ENCODE results near the gene PIH1D1.
A peak's percentile ranks its signal among the peaks of the same experiment; 100 is the strongest.

Gene PIH1D1

DNA sequence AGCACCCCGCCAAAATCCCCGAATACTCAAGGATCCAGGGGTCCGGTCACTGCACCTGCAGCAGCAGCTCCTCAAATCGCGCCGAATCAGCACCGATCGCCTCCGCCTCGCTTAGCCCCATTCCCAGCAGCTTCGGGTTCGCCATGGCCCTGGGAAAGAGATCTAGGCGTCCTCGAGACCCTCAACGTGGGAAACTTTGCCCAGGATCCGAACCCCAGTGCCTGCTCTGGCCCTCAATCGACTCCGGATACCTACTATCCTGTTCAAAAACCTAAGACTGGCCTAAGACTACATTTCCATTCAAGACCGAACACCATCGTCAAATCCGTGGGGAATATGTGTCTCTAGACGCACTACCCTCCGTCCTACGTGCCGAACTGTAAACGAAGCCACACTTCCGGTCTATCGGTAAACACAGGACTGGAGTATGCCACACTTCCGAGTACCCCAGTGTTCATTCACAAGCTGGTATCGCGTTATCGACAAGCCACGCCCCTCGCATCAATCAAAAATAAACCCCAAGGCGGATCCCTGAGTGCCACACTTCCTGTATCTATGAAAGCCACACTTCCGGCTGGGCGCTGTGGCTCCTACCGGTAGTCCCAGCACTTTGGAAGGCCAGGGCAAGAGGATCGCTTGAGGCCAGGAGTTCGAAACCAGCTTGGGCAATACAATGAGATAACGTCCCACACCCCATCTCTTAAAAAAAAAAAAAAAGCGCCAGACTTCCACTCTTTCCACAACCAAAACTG is at the start of gene PIH1D1:
TSS of gene PIH1D1 (minus strand) at position 385 of the 752 bp plus-strand sequence. CDS start at position 145, 240 bp downstream.
- peak; percentile 97 to 99 (median 99) for DNase-seq

DNA sequence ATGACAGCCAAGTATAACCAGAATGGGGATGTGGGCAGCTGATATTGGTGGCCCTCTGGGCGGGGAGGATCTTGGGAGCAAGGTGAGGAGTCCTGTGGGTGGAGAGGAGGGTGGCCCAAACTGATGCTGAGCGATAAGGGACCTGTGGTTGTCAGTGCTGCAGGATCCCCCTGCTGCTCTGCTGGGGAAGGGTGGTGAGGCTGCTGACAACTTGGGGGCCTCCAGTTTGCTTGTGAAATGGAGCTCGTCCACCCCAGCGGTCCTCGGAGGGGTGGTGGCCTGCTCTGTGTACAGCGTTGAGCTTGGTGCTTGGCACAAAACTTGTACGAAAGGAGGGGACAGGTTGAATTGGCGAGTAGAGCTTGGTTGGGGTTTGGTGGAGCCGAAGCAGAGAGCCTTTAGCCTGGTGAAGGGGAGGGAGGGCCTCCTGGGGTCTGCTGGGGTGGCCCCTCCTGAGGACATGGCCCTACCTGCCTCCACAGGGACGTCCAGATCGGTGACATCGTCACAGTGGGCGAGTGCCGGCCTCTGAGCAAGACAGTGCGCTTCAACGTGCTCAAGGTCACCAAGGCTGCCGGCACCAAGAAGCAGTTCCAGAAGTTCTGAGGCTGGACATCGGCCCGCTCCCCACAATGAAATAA is 47.5 kb upstream of the PIH1D1 start:
- DNase-seq = peak in 1 of 3 experiments; percentile 10

DNA sequence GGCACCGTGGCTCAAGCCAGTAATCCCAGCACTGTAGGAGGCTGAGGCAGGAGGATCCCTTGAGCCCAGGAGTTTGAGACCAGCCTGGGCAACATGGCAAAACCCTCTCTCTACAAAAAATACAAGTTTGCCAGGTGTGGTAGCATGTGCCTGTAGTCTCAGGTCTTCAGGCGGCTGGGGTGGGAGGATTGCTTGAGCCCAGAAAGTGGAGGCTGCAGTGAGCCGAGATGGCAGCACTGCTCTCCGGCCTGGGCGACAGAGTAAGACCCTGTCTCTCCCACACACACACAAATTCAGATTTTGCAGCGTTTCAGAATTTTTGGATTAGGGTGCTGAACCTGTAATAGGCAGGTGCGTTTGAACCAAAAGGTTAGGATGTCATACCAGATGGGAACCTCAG is 46.9 kb upstream of the PIH1D1 start:
- DNase-seq = no peak

DNA sequence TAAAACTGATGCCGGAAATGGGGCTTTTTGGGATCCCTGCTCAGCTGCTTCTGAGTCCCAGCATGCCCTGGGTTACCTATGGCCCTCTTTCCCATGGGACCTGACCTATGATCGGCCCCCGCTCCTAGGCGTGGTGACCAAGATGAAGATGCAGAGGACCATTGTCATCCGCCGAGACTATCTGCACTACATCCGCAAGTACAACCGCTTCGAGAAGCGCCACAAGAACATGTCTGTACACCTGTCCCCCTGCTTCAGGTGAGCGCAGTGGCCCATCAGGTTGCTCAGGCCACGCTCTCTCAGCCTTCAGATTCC is 46.1 kb upstream of the PIH1D1 start:
- peak in 1 of 3 experiments; percentile 29 for DNase-seq

DNA sequence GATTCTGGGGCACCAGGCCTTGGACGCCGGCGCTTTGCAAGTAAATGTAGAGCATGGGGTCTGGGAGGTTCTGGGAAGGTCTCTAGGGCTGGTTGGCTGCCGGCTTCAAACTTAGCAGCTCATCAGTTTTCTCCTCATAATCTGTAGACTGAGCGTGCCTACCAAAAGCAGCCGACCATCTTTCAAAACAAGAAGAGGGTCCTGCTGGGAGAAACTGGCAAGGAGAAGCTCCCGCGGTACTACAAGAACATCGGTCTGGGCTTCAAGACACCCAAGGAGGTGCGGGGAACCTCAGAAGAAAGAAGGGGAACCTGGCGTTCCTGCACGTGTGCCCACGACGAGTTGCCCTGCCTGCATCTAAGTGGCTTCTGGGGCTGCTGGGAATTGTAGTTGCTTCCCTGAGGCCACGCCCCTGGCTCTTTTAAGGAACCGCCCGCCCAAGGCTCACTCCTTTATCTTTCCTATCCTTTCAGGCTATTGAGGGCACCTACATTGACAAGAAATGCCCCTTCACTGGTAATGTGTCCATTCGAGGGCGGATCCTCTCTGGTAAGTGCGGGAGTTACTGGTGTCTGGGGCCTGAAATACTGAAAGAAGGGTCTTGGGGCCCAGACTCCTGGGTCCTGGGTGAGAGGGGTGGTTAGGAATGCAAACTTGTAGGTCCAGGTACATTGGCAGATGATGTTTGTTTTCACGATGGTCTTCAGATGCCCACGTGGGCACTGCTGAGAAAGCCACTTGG is 45.6 kb upstream of the PIH1D1 start:
- peak in 1 of 3 experiments; percentile 56 for DNase-seq

DNA sequence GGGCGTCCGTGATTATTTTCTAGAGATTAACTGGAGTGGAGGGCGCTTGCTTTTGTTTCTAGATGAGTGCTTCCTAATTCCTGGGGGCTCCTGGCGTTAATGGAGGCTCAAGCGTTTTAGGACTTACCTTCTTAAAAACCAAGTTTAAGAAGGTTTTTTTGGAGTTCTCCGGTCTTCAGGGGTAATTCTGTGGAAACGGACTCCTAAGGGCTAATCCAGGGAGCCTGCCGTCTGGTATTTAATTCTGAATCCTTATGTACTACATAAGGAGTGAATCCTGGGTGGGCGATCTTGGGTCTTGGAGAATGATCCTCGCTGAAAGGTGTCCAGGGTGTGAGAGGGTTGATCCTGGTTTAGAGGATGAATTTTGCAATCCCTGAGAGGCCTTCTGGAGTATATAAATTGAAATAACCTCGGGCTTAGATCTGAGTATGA is 45.0 kb upstream of the PIH1D1 start:
- DNase-seq = no peak

DNA sequence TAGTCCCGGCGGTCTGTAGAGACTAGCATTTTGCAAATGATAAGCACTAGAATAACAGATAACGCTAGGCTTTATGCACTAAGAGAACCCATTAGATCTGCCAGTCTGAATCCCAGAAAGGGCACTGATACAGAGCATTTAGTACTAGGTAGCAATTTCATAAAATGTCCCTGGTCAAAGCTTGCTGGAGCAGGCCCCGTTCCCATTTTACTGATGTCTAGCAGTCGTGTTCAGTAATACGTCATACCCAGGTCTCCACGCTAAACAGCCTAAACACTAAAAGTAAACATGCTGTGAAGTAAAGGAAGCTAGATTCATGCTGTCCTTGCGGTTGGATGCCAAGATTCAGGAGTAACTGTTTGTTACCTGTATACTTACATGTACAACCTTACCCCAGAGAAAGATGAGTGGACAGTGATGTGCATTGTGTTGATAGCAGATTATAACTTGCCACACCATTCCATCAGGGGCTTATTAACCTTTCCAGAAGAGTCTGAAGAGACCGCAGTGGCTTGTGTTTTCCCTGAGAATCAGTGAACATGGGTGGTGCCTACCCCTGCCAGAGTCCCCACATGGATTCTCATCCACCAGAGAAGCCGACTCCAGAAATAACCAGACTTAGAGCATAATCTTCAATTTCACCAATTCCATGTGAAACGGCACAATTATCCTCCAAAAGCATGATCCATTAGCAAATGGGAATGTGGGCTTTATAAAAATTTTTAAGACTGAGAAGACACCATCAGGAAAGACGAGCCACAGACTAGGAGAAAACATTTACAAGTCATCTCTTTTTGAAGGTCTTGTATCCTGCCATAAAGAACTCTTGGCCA is 41.2 kb upstream of the PIH1D1 start:
- peak in 1 of 3 experiments; percentile 33 for DNase-seq

DNA sequence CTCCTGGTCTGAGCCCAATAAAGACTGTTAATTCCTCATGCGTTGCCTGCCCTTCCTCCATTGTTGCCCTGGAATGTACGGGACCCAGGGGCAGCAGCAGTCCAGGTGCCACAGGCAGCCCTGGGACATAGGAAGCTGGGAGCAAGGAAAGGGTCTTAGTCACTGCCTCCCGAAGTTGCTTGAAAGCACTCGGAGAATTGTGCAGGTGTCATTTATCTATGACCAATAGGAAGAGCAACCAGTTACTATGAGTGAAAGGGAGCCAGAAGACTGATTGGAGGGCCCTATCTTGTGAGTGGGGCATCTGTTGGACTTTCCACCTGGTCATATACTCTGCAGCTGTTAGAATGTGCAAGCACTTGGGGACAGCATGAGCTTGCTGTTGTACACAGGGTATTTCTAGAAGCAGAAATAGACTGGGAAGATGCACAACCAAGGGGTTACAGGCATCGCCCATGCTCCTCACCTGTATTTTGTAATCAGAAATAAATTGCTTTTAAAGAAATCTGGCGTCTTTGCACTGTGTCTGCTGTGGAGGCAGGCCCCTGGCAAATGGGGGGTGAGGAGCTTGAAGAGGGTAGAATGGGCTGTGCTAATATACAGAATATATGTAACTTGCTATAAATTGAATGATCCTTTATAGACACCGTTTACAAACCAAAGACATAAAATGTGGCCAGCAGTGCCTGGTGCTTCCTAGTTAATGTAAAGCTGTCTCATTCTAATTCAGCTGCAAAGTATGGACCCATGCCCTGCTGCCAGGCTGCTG is 40.4 kb upstream of the PIH1D1 start:
- DNase-seq = peak in 1 of 3 experiments; percentile 29

DNA sequence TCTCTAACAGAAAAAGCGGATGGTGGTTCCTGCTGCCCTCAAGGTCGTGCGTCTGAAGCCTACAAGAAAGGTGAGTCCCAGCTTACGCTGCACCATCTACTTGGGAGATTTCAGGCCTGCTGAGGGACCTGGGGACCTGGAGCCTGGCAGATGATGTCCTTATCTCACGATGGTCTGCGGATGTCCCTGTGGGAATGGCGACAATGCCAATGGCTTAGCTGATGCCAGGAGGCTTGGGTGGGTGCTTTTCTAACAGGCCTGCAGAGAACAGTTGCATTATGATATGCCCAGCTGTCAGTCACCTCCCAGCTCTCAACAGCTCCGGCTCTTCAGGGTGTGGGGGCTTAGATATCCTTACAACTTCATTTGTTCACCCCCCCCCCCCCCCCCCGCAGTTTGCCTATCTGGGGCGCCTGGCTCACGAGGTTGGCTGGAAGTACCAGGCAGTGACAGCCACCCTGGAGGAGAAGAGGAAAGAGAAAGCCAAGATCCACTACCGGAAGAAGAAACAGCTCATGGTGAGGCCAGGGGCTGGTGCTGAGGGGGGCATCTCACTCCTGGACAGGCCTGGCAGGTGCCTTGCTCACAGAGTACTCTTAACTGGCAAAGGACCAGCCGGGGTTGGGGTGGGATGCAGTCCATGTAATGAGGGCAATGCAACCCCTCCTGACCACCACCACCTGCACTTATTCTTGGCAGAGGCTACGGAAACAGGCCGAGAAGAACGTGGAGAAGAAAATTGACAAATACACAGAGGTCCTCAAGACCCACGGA is 39.6 kb upstream of the PIH1D1 start:
- no peak for DNase-seq

DNA sequence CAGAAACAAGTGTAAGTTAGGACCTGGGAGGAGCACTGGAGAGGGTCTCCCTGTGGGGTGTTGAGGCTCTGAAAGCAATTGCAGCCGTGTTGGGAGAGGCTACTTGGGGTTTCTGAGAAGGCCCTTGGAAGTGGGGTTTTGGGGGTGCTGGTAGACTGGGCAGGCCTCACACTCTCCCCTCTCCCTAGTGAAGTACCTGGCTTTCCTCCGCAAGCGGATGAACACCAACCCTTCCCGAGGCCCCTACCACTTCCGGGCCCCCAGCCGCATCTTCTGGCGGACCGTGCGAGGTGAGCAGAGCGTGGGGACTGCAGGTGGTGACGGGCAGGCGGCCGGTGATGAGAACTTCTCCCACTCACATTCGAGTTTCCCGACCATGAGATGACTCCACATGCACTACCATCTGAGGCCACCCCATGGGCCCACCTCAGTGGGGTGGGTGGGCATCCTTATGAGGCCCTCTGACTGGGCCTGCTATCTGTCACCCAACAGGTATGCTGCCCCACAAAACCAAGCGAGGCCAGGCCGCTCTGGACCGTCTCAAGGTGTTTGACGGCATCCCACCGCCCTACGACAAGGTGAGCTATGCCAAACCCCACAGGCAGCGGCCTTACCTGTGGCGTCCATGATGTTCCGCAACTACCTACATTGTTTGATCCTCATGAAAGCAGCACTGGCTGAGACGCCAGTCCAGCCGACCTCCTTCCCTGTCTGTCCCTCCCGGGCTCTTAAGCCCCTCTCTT is 38.8 kb upstream of the PIH1D1 start:
- no peak for DNase-seq

DNA sequence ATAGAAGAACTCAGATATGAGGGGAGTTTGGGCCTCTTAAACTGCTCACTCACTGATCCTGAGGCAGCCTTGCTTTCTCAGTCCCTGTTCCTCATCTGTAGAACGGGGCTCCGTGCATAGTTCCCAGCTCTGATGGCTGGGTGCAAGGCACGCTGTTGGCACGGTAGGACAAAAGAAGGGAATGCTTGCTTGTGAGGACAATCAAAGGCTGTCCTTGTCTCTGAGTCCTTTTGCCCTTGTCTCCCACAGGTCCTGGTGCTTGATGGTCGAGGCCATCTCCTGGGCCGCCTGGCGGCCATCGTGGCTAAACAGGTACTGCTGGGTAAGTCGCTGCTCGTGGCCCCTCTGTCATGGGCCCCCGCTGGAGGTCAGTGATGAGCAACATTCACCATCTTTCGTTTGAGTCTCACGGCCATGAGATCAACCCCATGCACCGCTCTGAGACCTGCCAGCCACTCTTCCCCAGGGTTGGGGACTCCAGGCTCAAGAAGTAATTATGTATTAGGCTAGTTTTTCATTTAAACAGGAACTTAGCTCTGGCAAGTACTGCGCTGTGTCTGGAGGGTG is 38.1 kb upstream of the PIH1D1 start:
- no peak for DNase-seq

DNA sequence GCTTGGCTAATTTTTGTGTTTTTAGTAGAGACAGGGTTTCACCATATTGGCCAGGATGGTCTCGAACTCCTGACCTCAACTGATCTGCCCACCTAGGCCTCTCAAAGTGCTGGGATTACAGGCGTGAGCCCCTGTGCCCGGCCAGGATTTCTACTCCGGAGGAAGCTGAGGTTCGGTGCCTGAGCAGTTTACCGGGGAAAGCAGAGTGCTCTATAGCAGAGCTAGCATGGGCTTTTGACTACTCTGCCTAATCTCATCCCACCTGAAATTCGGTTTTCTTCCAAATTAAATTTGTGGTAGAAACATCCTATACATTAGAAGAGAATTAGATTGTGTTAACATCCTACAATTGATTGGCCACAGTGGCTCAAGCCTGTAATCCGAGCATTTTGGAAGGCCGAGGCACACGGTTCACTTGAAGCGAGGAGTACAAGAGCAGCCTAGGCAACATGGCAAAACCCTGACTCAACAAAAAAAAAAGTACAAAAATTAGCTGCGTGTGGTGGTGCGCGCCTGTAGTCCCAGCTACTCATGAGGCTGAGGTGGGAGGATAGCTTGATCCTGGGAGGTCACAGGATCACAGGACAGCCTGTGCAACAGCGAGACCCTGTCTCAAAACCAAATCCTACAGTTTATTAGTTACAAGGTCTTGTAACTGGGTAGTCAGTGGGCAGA is 37.4 kb upstream of the PIH1D1 start:
- no peak for DNase-seq

DNA sequence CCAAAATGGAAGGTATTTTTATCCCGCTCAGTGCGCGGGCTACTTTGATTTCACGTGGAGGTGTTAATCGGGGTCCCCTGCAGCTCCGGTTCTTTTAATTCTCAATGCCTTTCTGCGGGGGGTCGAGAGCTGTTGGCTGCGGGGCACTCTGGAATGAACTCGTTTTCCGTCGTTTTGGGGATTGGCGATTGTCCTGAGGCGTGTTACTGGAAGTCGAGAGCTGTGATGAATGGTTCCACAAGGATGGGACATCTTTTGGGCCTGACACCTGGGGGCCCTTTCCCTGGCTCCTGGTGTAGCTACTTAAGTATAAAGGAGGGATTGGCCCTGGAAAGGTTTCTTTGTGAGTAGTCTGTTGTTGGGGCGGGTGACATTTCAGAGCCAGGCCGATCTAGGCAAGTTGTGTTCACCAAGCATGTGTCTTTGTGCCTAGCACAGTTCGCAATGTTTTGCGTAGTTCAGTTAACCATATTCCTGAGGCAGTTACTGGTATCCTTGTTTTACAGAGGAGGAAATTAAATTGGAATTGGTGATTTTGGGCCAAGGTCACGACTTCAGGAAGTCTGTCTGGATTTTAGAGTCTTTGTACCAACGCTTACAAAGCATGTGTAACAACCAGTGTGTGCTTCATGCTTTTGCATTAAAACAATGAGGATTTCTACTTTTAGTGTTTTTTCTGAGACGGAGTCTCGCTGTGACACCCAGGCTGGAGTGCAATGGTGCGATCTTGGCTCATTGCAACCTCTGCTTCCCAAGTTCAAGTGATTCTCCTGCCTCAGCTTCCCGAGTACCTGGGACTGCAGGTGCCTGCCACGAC is 36.6 kb upstream of the PIH1D1 start:
- DNase-seq = peak in 2 of 3 experiments; percentile 47

DNA sequence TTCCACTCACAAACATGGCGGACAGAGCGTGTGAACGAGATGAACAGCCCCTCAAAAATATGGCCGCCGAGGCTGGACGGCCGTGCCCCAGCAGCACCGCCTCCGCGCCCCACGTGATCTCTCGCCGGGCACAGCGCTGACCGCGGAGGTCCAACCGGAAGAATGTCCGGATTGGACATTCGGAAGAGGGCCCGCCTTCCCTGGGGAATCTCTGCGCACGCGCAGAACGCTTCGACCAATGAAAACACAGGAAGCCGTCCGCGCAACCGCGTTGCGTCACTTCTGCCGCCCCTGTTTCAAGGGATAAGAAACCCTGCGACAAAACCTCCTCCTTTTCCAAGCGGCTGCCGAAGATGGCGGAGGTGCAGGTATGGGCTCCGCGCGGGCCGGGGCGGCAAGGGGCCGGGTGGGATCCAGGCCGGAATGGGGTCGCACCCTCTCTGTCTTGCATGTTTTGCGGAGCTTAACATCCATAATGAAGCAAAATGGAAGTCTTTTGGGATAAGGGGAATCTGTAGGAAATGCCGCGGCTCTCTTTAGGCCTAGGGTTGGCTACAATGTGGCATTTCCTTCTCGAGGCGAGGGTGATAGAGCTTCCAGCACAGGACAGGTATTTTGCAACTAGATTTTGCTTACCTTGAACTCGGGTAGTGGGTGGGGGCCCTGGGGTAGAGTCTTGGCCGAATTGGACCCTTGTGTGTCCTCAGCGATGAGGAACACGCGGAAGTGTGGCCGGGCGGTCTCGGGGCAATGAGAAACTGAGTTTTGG is 35.8 kb upstream of the PIH1D1 start, which contains the start of gene RPL13A:
TSS of gene RPL13A (plus strand) at position 332 of the 769 bp plus-strand sequence. CDS start at position 354, 22 bp downstream.
- DNase-seq = peak; percentile 97 to 100 (median 100)

DNA sequence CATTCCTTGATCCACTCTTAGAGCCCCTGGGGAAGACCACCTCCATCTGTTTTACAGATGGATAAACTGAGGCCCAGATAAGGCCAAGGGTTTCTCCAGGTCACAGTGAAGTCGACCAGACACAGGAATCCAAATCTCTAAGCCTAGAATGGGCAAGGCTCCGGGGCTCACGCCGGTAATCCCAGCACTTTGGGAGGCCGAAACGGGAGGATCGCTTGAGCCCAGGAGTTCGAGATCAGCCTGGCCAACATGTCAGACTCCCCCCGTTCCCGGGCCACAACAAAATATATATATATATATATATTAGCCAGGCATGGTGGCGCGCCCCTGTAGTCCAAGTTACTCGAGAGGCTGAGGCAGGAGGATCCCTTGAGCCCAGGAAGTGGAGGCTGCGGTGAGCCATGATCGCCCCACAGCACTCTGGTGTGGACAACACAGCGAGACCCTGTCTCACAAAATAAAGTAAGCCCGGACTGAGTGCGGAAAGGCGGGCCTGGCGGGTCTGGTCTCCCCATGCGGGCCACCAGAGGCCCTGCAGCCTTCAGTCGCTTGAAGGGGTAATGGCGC is 35.2 kb upstream of the PIH1D1 start:
- no peak for DNase-seq

DNA sequence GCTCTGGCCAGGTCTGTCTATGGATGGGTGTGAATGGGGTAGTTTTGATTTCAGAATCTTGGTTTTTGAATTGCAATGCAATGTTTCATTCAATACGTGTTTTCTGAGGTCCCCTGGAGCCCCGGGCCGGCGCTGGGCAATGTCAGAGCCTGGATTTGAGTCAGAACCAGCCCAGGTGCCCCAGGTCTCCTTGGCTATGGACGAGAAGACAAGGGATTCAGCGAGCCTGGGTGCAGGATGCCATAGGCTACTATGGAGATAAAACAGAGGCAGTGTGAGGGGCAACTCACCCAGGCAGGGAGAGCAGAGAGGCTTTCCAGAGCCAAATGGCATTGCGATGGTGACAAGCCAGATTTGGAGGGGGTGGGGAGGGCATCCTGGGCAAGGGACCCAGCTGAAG is 34.6 kb upstream of the PIH1D1 start:
- DNase-seq = no peak

DNA sequence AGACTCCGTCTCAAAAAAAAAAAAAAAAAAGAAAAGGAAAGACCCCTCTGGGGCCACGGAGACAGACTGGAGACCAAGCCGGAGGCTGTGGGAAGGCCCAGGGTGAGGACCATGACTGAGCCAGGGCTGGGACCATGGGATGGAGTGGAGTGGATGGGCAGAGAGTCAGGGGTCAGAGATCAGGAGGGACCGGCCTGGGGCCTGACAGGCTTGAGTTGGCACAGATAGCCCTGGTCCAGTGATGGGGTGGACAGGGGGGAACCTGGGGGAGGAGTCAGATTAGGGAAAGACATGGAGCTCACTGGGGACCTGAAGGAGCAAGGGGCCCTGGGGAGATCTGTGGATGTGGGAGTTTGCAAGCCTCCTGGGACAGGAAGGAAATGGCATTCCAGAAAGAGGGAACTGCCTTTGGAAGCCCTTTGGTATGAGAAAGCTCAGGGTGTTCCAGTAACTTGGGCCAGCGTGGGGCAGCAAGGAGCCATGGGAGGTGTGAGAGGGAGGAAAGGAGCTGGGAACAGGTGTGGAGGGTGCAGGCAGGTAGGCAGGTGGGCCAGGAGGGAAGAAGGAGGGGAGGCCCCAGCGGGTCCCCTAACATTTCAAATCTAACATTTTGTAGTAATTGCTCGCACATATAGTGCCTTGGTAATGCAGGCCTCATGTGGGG is 29.5 kb upstream of the PIH1D1 start:
- DNase-seq = no peak

Measured in NCI-H1417 (cell line).